Muscle of back (tissue), 13 donors: ENCODE data around the gene MCU. TPM values are rescaled to one million over a fixed set of nuclear protein-coding genes. Genes with fewer than 3 reads are reported as not detected.
"Not testable (repeated sequence)": the region's sequence is repeated elsewhere in the genome, so short reads cannot be mapped to it uniquely, and the experiment has no call there.

Source experiments
- DNase-seq, 3 donors: peaks; one replicate each; pipeline versions ENCODE4 v3.0.0 to v3.0.0-alpha.2; 2013
- long read RNA-seq, 9 donors: transcript quantifications; one replicate each; lab custom pipeline, GENCODE V29; 2026
- polyA plus RNA-seq, 10 donors: library from polyadenylated mRNA; unstranded; fragments of 120-200 nt; gene quantifications; one replicate each; pipeline ENCODE4 v1.2.1, GENCODE V29; 2013; ENCODE audit not compliant: insufficient read length in 10 of 10

MCU gene, protein sequence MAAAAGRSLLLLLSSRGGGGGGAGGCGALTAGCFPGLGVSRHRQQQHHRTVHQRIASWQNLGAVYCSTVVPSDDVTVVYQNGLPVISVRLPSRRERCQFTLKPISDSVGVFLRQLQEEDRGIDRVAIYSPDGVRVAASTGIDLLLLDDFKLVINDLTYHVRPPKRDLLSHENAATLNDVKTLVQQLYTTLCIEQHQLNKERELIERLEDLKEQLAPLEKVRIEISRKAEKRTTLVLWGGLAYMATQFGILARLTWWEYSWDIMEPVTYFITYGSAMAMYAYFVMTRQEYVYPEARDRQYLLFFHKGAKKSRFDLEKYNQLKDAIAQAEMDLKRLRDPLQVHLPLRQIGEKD
- polyA plus RNA-seq = 100 to 1,000 TPM in 7 of 10 donors, 10 to 100 TPM in 3; 86.6 to 152 (median 104) TPM
- long read RNA-seq, donor 1, transcript MCU-202 (8 exons, 2,949 nt) = major isoform, 28 of 67 reads
- long read RNA-seq, donor 1, partial matches to known transcripts = 38 of 67 reads
- long read RNA-seq, donor 1, other reads (novel, unspliced or antisense) = 0 of 67 reads
- long read RNA-seq, donor 2, transcript MCU-202 (8 exons, 2,949 nt) = major isoform, 20 of 49 reads
- long read RNA-seq, donor 2, partial matches to known transcripts = 29 of 49 reads
- long read RNA-seq, donor 2, other reads (novel, unspliced or antisense) = 0 of 49 reads
- long read RNA-seq, donor 3 = 0 reads
- long read RNA-seq, donor 4, transcript MCU-202 (8 exons, 2,949 nt) = major isoform, 10 of 30 reads
- long read RNA-seq, donor 4, partial matches to known transcripts = 20 of 30 reads
- long read RNA-seq, donor 4, other reads (novel, unspliced or antisense) = 0 of 30 reads
- long read RNA-seq, donor 5, transcript MCU-202 (8 exons, 2,949 nt) = major isoform, 22 of 39 reads
- long read RNA-seq, donor 5, partial matches to known transcripts = 16 of 39 reads
- long read RNA-seq, donor 5, other reads (novel, unspliced or antisense) = 0 of 39 reads
- long read RNA-seq, donor 6, transcript MCU-202 (8 exons, 2,949 nt) = major isoform, 29 of 54 reads
- long read RNA-seq, donor 6, partial matches to known transcripts = 24 of 54 reads
- long read RNA-seq, donor 6, other reads (novel, unspliced or antisense) = 0 of 54 reads
- long read RNA-seq, donor 7, transcript MCU-202 (8 exons, 2,949 nt) = major isoform, 11 of 48 reads
- long read RNA-seq, donor 7, partial matches to known transcripts = 36 of 48 reads
- long read RNA-seq, donor 7, other reads (novel, unspliced or antisense) = 0 of 48 reads
- long read RNA-seq, donor 8, transcript MCU-202 (8 exons, 2,949 nt) = major isoform, 9 of 51 reads
- long read RNA-seq, donor 8, partial matches to known transcripts = 40 of 51 reads
- long read RNA-seq, donor 8, other reads (novel, unspliced or antisense) = 0 of 51 reads
- long read RNA-seq, donor 9, partial matches to known transcripts = 0 of 2 reads
- long read RNA-seq, donor 9, other reads (novel, unspliced or antisense) = 0 of 2 reads

DNA sequence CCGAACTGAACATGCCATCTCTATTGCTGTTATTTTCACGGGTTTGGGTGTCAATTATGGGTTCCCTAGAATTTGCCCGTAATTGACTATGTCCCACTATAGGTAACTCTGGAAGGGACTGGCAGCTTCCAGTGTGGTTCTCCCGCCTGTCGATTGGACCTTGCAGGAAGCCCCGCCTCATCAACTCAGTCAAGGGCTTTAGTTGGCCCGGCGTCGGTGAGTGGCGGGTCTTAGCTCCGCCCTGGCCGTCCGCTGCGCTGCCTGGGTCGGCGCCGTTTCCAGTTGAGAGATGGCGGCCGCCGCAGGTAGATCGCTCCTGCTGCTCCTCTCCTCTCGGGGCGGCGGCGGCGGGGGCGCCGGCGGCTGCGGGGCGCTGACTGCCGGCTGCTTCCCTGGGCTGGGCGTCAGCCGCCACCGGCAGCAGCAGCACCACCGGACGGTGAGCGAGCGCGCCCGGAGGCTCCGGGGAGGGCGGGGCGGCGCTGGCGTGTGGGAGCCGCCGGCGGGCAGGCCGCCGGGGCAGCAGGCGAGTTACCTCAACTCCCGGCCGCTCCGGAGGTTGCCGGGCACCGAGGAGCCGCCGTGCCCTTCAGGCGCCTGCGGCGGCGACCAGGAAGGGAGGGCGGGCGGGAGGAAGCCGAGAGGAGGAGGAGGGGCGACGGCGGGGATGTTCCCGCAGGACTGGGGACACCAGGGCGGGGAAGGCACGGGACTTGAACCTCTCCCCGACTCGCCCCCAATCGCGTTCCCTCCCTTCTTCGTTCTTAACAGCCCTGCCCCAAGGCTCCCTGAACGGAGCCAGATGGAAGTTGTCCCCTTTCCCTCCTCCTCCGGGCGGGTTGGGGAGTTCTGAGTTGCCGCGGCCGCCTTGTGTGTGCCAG lies at the start of gene MCU:
Gene MCU (plus strand): TSS at position 281 of the 881 bp plus-strand sequence. CDS start 9 bp downstream, at position 290.
- DNase-seq = peak; percentile 93 to 97 (median 94)

DNA sequence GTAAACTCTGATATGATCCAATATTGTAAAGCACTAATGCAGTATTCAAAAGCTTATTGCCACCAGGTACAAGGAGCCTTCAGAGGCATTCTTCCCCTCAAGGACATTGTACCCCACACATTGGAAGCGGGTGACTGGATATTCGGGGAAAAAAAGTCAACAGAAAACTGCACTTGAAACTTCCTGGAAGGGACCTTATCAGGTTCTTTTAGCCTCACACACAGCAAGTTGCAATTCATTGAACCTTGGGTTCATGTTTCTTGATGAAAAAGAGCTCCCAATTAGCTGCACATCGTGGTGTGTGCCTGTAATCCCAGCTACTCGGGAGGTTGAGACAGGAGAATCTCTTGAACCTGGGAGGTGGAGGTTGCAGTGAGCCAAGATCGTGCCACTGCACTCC lies 49.6 kb upstream of the MCU start:
- DNase-seq = no peak

DNA sequence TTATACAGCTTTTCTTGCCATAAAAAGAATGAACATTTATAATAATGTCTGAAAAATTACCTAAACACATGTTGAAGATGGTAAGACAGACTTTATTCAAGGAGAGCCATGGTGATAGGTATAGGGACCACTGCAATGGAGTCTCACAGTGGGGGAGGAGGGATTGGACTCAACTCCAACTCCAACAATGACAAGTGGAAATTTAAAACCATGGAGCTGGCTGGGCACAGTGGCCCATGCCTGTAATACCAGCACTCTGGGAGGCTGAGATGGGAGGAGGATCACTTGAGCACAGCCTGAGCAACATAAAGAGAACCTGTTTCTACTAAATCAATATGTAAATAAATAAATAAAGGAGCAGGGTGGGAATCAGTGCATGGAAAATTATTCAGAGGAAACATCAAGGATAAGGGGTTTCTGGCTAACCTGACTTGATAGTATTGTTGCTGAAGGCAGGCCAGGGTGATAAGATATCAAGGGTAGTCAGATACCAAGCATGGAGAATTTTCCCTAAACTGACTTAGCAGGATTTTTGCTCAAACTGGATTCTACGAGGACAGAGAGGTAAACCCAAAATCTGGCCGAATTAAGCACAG lies 46.6 kb upstream of the MCU start:
- DNase-seq = no peak

DNA sequence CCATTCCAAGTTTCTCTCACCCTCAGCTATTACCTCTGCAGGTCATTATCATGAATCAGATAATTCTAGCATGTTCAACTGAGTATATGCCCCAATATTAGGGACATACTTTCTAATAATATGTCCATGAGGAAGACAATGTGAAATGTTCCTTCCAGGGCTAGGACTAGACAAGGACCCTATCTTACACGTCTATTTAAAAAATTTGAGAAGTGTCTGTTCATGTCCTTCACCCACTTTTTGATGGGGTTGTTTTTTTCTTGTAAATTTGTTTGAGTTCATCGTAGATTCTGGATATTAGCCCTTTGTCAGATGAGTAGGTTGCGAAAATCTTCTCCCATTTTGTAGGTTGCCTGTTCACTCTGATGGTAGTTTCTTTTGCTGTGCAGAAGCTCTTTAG lies 45.0 kb upstream of the MCU start:
- not testable (repeated sequence) for DNase-seq

DNA sequence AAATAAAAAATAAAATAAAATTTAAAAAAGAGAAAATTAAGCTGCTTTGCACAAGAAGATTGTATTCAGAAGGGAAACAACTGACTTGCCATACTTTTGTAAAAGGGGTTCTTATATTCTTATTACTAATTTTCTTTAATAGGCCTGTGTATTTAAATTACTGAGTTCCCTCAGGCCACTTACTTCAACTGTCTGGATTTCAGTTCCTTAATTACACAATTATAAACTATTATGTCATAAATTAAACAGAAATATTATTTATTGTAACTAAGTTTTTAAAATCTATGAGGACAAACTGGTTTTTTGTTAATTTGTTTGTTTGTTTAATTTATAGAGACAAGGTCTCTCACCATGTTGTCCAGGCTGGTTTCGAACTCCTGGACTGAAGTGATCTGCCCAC lies 43.6 kb upstream of the MCU start:
- no peak for DNase-seq

DNA sequence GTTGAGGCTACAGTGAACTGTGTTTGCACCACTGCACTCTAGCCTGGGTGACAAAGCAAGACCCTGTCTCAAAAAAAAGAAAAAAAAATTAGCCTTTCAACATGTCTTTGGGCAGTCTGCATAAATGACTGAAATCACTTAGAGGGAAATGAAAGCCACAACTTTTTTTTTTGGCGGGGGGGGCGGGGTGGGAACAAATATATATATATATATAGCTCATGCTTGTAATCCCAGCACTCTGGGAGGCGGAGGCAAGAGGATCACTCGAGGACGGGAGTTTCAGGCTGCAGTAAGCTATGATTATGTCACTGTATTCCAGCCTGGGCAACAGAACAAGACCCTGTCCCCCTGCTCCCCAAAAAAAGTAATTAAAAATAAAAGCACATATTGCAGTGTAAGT lies 42.7 kb upstream of the MCU start:
- DNase-seq = no peak

DNA sequence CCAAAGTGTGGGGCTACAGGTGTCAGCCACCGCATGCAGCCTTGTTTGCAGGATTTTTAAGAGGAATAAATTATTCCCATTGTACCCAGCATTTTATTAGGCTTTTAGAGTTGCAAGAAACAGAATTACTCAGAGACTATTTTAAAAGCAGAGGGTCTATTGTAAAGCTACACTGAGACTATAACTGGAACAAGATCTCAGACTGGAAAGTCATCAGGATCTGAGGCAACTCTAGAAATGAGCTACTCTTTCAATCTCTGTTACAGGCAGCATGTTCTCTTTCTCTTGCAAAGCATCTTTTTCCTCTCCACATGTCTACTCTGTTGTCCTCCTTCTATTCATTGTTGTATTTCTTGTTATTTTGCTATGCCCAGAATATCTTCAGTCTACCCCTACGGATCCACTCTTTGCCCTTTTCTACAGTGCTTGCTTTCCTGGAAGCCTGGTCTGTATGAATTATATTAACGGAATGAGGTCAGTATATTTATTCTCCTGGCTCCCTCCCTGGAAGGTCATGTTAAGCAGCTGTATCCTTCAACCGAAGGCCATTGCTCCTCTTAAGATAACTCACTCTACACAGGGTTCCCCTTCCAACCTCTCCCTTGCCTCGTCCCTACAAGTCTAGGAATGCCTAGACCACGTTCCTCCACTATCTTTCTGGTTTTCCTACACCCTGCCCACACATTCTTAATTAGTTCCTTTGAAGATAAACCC lies 38.4 kb upstream of the MCU start:
- no peak for DNase-seq

DNA sequence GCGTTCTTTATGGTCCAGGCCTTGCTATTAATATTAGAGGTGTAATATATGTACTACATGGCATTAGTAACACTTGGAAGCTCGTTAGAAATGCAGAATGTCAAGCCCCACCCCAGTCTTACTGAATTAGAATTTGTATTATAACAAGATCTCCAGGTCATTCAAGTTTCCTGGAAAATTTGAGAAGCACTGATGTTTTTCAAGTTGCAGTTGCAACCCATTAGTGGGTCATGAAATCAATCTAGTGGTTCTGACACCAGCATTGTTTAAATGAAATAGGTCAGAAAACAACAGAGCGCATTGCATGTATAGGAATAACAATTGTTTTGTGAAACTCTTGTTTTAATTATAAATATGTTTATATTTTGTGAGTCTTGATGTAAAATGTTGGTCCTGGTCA lies 37.2 kb upstream of the MCU start:
- no peak for DNase-seq

DNA sequence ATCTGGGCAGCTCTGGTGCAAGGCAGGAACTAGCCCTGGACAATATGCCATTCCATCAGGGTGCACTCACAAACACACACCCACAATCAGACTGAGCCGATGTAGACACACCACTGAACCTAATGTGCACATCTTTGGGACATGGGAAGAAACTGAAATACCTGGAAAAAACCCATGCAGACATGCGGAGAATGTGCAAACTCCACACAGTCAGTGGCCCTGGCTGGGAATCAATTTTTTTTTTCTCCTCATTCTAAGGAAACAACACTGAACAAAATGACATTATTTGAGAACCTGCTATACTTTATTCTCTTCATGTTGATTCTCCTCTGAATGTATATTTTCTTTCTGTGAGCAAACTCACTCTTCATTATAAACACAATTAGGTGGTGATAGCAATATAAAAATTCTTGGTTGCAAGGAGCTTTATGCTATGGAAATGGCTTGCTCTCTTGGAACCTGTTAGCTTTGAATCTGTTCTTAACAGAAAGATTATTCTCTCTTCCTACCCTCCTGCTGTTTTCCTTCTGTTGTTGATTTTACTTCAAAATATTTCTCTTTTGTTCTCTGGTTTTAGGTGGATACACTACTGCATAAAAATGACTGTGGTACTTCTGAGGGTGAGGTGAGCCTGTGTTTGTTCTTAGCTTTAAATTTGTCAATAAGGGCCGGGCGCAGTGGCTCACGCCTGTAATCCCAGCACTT lies 33.1 kb upstream of the MCU start:
- DNase-seq = no peak

DNA sequence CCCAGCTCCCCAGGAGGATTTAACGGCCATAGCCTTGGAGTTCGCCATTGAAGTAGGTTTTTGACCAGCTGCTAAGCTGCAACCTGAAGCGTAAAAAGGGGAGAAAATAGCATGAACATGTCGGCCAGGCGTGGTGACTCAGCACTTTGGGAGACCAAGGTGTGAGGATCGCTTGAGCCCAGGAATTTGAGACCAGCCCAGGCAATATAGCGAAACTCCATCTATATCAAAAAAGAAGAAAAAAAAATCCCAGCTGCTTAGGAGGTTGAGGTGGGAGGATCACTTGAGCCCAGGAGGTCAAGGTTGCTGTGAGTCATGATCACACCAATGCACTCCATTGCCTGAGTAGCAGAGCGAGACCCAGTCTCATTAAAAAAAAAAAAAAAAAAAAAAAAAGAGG lies 32.2 kb upstream of the MCU start:
- no peak for DNase-seq

DNA sequence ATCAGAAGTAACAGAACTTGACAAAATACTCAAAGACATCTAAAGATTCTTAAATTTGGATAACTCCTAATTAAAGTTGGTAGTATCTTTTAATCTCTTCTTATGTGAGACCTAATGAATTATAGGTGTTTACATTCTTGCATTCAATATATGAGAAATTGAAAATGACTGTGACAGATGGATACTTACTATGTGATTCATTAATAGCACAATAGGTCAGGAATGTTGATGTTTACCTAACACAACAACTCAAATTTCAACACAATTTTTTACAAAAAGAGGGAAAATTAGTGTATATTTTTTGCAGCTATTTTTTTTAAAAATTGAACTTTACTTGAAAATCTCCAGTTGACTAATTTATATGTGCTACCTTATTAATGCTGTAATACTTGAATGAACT lies 31.7 kb upstream of the MCU start:
- DNase-seq = no peak

DNA sequence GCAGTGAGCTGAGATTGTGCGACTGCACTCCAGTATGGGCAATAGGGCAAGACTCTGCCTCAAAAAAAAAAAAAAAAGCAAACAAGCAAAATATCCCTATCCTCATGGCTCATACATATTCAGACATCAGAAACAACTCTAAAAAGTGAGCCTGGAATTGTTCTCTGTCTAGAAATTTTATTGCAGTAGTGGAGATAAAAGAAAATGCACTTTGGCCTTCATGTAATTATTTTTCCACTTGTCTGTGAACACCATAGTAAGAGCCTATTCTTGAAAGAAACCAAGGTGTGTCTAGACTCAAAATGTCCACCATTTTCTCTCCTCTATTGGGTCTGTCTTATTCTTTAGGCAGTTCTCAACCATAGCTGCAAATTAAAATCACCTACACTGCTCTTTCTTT lies 30.5 kb upstream of the MCU start:
- no peak for DNase-seq

DNA sequence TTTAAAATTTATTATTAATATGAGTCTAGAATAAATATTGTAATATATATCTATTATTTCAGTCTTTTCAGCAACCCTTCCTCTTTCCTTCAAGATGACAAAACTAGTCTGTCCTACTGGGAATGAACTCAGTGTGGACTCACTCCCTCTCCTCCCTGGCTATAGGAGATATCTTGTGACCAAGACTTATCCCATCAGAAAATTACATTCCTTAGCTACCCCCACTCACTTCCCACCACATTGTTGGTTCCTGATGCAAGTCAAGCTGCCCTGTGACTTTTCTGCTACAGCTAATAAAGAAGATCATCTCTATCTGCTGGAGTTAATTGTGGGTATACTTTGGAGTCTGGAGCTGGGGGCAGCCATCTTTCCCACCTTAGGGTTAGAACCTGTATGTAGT lies 28.0 kb upstream of the MCU start:
- no peak for DNase-seq

DNA sequence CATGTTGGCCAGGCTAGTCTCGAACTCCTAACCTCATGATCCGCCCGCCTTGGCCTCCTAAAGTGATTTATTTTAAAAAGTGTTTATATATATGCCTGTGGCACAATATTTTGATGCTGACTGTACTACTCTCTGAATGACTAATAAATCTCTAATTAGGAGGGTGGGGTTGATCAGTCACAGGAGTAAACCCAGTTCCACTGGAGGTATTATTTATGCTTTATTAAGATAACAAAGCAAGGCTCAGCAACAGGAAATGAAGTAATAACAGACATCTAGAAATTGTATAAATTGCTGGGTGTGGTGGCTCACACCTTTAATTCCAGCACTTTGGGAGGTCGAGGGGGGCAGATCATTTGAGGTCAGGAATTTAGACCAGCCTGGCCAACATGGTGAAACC lies 26.0 kb upstream of the MCU start:
- no peak for DNase-seq

DNA sequence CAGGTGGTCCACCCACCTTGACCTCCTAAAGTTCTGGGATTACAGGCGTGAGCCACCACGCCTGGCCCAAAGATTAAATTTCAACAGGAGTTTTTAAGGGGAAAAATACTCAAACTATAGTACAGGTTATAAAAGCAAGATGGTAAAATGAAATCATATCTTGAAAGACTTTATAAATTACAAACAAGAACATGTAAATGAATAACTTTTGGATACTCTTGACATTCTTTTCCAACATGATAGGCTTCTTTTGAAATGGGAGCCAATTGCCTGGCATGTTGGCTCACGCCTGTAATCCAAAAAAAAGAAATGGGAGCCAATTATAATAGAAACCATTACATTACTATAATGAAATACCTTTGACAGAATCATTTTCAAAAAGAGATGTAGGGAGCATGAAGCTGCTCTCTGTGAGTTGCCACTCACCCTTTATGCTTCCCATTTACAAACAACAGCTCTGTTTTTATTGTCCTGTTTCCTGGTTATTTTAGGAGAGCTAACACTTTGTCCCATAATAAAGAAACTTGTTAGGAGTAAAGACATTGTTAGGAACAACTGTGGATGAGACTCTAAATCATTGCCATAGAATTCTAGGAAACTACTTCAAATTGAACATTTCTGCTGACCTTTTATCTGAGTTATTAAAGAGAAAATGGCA lies 24.6 kb upstream of the MCU start:
- DNase-seq = no peak

DNA sequence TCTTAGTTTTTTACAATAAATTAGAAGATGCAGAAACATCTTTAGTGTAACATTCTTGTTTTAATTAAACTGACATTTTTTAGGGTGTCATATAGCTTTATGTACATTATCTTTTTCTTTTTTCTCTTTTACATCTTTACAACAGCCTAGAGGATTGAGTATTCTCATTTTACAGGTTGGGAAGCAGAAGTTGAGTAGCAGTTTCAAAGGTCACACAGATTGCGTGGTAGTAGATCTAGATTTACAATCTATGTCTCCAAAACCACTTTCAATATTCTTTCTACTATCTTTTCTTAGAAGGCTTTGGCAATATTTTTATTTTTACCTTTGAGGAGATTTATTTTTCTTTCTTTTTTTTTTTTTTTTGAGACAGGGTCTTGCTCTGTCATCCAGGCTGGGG lies 18.7 kb upstream of the MCU start:
- DNase-seq = no peak

DNA sequence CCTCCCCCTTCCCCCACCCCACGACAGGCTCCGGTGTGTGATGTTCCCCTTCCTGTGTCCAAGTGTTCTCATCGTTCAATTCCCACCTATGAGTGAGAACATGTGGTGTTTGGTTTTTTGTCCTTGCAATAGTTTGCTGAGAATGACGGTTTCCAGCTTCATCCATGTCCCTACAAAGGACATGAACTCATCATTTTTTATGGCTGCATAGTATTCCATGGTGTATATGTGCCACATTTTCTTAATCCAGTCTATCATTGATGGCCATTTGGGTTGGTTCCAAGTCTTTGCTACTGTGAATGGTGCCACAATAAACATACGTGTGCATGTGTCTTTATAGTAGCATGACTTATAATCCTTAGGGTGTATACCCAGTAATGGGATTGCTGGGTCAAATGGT lies 17.8 kb upstream of the MCU start:
- DNase-seq = not testable (repeated sequence)

DNA sequence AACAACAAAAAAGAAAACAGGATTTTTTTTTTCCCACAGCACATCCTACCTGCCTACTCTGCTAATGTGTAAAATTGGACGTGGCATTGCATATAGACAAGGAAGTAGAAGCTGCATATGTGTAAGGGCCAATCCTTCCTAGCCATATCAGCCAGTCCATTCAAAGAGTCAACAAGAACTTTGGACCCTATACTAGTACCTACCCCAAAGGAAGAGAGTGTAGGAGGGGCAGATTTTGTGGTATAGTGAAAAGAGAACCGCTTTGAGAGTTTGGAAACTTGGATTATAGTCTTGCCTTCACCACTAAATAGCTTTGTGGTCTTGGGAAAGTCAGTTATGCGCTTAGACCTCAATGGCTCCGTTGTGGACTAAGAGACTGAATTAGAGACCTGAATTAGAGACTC lies 12.1 kb upstream of the MCU start:
- no peak for DNase-seq
